Upper lobe of right lung (tissue), 1 donor: ENCODE data around the gene LRSAM1. TPM values are rescaled to one million over a fixed set of nuclear protein-coding genes. Genes with fewer than 3 reads are reported as not detected.
A peak's percentile ranks its signal among the peaks of the same experiment; 100 is the strongest.

ENCODE experiments used
- ATAC-seq: fragments of 200-7000 bp; cut with Tn5 transposase; one replicate; pipeline ENCODE4 v1.9.1; 2020; ENCODE audit warnings: mild to moderate bottlenecking, moderate library complexity
- DNase-seq: peaks from one replicate; pipeline ENCODE4 v3.0.0-alpha.2; 2020
- H3K27ac ChIP-seq: fragments of 200-600 bp; one replicate; pipeline ENCODE4 v1.8.0; 2022
- H3K27me3 ChIP-seq: fragments of 200-600 bp; one replicate; pipeline ENCODE4 v1.8.0; 2022; ENCODE audit warnings: mild to moderate bottlenecking
- H3K36me3 ChIP-seq: fragments of 200-600 bp; one replicate; pipeline ENCODE4 v1.8.0; 2022
- H3K4me1 ChIP-seq: fragments of 200-600 bp; one replicate; pipeline ENCODE4 v1.8.0; 2022
- H3K4me3 ChIP-seq: fragments of 200-600 bp; one replicate; pipeline ENCODE4 v1.8.0; 2022; ENCODE audit warnings: mild to moderate bottlenecking
- H3K9me3 ChIP-seq: fragments of 200-600 bp; one replicate; pipeline ENCODE4 v1.8.0; 2022
- intact Hi-C: fragments of 100-400 bp; cut with DNase I; formaldehyde crosslinking; loops from one replicate; pipeline ENCODE4 v1.11.0; 2022
- total RNA-seq: library from RNA; stranded (reverse); fragmentation: NEBNext Ultra II Directional; extraction: Animal tissue kit (Norgen Biotek cat#: 25700); gene quantifications from one replicate; pipeline ENCODE4 v1.2.1, GENCODE V29; 2021
- TF ChIP-seq, protein P1 (sequence below): fragments of 200-600 bp; IDR thresholded peaks from one replicate; pipeline ENCODE4 v1.8.0; 2022; ENCODE audit warnings: antibody characterized with exemption
- donor health status: DM: no; HTN: yes; CAD: no; lungs with severe emphysema.

The LRSAM1 gene
- total RNA-seq, 1 donor from 2014 or later: 18.8 TPM

DNA sequence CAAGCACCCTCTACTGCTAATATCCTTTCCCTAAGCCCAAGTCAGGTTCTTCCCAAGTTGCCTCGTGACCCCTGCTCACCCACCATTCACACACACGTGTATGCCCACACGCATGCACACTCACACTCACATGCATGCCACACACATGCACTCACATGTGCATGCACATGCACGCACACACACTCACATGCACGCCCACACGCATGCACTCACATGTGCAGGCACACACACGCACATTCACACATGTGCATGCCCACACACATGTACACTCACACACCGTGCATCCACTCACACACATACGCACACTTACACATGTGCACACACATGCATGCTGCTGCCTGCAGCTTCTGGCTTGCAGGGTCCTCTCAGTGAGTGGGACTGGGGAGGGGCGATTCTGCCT is 97.9 kb downstream of the LRSAM1 start:
- Histone ChIP-seq H3K9me3 (no peaks in the 10 kb centered on the region), H3K27ac (no peak overlapping the region), H3K27me3 (no peaks in the 10 kb centered on the region), H3K4me3 (no peak overlapping the region), H3K36me3 (peaks cover 5% of the 10 kb centered on the region), H3K4me1 (peaks cover 80% of the 10 kb centered on the region)
- DNase-seq (no peak), ATAC-seq (no peak)
- intact Hi-C loops: no loop called here
- TF ChIP-seq, protein P1, sequence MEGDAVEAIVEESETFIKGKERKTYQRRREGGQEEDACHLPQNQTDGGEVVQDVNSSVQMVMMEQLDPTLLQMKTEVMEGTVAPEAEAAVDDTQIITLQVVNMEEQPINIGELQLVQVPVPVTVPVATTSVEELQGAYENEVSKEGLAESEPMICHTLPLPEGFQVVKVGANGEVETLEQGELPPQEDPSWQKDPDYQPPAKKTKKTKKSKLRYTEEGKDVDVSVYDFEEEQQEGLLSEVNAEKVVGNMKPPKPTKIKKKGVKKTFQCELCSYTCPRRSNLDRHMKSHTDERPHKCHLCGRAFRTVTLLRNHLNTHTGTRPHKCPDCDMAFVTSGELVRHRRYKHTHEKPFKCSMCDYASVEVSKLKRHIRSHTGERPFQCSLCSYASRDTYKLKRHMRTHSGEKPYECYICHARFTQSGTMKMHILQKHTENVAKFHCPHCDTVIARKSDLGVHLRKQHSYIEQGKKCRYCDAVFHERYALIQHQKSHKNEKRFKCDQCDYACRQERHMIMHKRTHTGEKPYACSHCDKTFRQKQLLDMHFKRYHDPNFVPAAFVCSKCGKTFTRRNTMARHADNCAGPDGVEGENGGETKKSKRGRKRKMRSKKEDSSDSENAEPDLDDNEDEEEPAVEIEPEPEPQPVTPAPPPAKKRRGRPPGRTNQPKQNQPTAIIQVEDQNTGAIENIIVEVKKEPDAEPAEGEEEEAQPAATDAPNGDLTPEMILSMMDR: no peak

DNA sequence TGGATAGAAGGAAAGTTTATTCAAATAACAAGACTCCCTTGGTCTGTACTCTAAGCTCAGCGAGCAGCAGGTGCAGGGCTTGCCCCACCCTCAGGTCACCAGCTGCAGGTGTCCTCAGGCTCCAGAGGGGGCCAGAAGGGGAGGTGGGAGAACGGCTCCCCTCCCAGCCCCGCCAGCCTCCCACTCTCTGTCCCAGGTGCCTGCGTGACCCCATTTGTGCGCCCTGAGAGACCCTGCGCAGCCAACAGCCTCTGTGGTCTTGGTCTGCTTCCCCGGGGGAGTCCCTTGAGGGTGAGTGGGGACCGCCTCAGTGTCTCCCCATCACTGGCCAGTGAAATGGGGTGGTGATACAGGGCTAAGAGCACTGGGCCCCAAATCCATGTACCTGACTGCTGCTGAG is 98.4 kb downstream of the LRSAM1 start:
- Histone ChIP-seq H3K36me3 (peaks cover 5% of the 10 kb centered on the region), H3K27ac (peak overlapping the region; percentile 30), H3K4me3 (no peak overlapping the region), H3K9me3 (no peaks in the 10 kb centered on the region), H3K4me1 (peaks cover 80% of the 10 kb centered on the region), H3K27me3 (no peaks in the 10 kb centered on the region)
- TF ChIP-seq, protein P1: no peak
- no peak for DNase-seq
- intact Hi-C loops: no loop called here
- no peak for ATAC-seq

DNA sequence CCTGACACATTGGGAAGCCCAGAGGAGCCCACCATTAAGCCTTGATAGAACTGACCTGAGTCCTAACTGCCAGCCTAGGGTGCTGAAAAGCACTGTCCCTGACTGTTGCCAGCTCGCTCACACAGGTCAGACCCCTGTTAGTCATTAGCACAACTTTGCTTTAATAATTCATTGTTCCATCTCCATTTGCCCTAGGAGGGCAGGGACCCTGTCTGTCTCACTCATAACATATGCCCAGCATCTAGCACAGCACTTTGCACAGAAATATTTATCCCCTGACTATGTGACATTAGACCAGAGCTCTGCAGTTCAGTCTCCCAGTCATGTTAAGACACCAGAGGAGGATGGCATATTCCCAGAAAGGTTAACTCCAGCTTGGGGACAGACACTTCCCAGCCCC is 99.0 kb downstream of the LRSAM1 start:
- Histone ChIP-seq H3K4me1 (peaks cover 80% of the 10 kb centered on the region), H3K27ac (peak overlapping the region; percentile 30), H3K27me3 (no peaks in the 10 kb centered on the region), H3K4me3 (no peak overlapping the region), H3K36me3 (peaks cover 5% of the 10 kb centered on the region), H3K9me3 (no peaks in the 10 kb centered on the region)
- TF ChIP-seq, protein P1: no peak
- DNase-seq (no peak), ATAC-seq (no peak)
- intact Hi-C loops: no loop called here

DNA sequence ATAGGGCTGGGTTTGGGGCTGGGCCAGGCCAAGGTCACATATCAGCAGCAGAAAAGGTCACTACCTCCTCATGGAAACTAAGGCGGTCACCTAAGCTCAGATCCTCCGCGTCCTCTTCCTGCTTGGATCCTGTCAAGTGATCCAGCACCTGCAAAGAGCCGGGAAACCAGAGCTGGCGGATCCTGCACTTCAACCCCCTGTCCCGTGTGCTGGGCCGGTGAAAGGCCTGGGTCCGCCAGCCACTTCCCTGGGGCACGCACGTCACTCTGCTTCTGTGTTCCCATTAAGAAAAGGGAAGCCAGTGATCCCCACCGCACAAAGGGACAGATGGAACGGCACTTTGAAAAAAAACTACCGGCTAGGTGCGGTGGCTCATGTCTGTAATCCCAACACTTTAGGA is 99.4 kb downstream of the LRSAM1 start:
- Histone ChIP-seq H3K4me3 (no peak overlapping the region), H3K36me3 (peaks cover 5% of the 10 kb centered on the region), H3K9me3 (no peaks in the 10 kb centered on the region), H3K4me1 (peaks cover 80% of the 10 kb centered on the region), H3K27ac (peak overlapping the region; percentile 30), H3K27me3 (no peaks in the 10 kb centered on the region)
- no peak for DNase-seq
- peak; percentile 20 for ATAC-seq
- TF ChIP-seq, protein P1: no peak
- intact Hi-C loops: no loop called here

Other genes starting within 250 kb of the LRSAM1 start
- 8.0 TPM for gene GARNL3, start 186.7 kb upstream of the LRSAM1 start, total RNA-seq
- 21.8 TPM for gene SLC2A8, start 54.3 kb upstream of the LRSAM1 start, total RNA-seq
- gene ZNF79, start 27.1 kb upstream of the LRSAM1 start, total RNA-seq: 8.3 TPM
- gene RPL12, start 104 bp upstream of the LRSAM1 start, total RNA-seq: 1,020 TPM
- 92.1 TPM for gene STXBP1, start 160.8 kb downstream of the LRSAM1 start, total RNA-seq